GM18867 (cell line): ENCODE measurements around the gene STARD13.
"Not testable (repeated sequence)": the region's sequence is repeated elsewhere in the genome, so short reads cannot be mapped to it uniquely, and the experiment has no call there.

Source experiments
- ATAC-seq: cut with Tn5 transposase; IDR thresholded peaks from one replicate; pipeline ENCODE4 v1.9.1; 2021; ENCODE audit warnings: mild to moderate bottlenecking, moderate library complexity; ENCODE audit not compliant: unreplicated experiment

STARD13 gene

DNA sequence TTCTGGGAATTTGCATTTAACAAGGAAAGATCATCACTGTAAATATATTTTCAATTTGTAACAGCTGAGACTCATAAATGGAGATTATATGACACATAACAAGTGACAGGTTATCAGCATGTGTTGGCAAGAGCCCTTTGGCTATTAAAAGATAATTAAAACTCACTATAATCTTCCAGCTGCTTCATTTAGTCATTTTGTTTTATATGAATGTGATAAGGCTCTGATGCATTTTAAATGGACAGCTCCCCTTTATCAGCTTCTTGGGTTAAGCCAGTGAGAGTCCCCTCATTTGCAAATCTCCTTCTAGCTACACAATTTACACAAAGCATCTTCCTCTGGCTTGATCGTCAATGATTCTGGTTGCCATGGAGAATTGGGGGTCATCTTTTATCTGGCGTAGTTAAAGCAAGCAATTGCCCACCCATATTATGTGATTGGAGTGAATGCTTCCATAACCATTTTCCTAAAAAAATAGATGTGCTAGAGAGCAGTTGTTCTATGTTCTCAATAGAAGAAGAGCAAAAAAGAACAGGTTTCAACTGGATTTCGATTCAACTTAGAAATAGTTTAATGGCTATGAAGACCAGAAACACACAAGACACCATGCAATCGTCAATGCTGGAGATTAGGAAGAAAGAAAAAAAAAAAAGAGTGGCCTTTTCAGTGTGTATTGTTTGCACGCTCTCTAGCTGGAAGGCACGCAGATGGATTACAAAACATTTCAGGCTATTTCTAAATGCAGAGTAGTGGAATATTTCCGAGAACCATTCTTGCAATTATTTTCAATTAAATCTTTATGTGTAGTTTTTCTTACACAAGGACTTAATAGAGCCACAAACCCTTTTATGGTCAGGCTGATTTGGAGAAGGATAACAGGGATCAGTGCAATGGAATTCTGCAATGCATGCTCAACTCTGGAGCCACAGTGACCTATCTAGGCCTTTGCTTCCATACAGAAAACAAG, 27.4 kb downstream of the STARD13 start:
- no peak for ATAC-seq

GRCh38 chr13:33256148-33256840, 29.3 kb downstream of the STARD13 start:
- ATAC-seq: no peak

DNA sequence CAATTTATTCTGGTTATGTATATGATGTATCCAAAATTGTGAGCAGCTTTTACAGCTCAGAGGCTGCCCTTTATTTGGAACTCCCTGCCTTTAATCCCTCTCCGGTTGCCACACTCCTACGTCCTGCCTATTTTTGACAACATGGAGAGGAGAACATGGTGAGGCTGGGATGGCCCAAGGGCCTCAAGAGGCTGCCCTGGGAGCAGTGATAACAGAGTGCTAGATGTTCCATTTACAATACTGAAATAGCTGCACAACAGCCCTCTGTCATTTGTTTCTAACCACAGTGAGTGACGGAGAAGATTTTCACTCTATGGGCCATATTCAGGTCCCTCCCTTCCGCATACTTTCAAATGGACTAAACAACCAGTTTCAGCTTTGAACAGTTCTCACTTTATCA, 33.4 kb downstream of the STARD13 start:
- ATAC-seq: no peak

DNA sequence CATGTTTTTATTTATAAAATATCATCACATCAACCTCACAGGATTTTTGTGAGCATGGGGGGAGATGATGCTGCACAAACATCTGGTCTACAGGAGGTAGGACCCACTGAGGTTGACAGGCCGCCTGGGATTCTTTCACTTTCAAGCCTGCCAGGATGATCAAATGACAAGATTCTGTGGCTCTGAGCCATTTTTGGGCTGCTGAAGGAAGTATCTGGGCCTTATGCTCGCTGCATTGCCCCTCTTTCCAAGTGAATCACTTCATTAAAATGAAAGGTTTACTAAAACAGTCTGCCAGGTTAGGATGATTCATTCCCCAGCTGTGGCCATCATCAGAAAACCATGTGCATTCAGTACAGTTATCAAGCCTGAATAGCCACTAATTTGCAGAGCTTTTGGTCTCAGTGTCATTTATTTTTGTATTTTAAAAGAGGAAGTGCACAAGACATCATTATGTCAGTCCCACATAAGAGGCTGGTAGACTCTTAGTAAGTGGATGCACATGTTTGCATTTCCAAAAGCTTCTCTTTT, 34.4 kb downstream of the STARD13 start:
- ATAC-seq: peak; percentile 82

DNA sequence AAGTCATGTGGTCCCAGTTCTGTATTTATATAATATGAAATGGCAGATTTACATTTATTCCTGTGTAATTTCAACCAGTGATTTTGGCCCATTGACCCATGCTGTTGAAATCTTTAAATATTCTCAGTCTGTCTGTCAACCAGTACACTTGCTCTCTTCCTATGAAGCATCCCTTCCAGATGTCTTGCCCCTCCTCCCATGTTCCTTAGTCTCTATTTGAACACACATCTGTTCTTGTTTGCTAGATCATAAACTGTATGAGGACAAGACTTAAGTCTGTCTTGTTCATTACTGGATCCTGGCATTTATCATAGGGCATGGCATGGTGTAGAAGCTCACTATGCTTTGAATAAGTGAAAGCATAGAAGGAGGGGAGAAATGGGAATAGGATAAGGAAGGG, 34.9 kb downstream of the STARD13 start:
- ATAC-seq: no peak

DNA sequence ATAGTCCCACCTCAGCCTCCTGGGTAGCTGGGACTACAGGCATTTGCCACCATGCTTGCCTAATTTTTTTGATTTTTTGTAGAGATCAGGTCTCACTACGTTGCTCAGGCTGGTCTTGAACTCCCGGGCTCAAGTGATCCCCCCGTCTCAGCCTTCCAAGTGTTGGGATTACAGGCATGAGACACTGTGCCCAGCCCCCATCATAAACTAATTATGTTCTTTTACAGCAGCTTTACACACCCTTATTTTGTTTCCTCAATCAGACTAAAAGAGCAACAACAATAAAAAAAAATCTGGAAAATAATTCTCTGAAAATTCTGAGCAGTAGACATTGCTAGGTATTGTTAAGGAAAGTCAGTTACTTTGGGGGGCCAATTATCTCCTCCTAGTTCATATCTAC, 35.7 kb downstream of the STARD13 start:
- no peak for ATAC-seq

GRCh38 chr13:33249066-33249465, 36.5 kb downstream of the STARD13 start:
- ATAC-seq: no peak

DNA sequence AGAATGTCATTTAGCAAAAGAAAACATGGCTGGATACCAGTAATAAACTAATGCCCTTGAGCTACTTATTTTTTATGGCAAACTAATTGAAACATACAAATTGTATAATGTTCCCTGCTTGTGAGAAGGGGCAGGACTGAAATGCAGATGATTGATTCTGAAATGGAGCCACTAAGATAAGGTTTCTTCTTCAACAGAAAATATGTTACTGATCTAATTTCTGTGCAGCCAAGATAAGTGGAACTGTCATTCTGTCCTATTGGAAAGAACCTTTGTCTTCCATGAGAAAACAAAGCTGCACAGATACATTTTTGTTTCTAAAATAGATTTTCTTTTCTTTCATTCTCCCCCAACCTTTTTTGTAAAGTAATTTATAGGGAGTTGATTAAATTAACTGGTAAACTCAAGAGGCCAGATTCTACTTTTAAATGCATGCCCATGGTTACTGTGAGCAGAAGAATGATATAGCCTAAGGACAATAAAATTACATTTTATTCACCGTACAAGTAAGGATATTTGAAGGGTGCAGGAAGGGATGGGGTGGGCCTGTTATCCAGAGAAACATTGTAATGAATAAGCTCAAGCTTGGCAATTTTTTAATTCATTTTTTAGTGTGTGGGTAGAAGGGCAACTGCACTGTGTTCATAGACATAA, 39.9 kb downstream of the STARD13 start:
- ATAC-seq: no peak

- ATAC-seq: no peak
Measured at GRCh38 chr13:33244907-33245287, 40.7 kb downstream of the STARD13 start.

GRCh38 chr13:33244210-33244906, 41.2 kb downstream of the STARD13 start:
- ATAC-seq: no peak

DNA sequence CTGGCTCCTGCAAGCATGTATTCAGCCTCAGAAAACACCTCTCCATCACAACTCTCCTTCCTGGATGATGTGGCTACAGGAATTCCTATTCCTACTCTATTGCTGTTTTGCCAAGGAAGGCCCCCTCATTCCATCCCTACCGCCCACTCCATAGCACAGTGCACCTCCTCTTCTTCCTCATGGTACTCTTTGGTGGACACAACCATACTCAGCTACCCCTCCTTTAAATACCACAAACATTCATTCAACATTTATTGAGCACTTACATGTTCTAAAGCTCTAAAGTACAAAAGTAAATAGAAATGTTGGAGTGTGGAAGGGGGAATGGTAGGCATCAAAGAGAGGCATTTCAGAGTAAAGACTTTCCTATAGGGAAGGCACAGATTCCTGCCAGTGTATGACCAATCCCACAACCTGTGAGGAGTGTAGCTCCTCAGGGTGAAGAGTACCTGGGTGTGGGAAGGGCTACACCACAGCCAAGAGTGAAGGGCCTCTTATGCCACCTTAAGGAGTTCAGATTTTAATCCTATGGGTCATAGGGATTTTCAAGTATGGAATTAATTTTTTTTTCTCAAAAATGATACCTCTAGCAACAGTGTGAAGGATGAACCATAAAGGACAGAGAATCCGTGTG, 42.5 kb downstream of the STARD13 start:
- no peak for ATAC-seq

DNA sequence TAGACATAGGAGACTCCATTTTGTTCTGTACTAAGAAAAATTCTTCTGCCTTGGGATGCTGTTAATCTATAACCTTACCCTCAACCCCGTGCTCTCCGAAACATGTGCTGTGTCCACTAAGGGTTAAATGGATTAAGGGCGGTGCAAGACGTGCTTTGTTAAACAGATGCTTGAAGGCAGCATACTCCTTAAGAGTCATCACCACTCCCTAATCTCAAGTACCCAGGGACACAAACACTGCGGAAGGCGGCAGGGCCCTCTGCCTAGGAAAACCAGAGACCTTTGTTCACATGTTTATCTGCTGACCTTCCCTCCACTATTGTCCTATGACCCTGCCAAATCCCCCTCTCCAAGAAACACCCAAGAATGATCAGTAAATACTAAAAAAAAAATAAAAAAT, 43.2 kb downstream of the STARD13 start:
- ATAC-seq: not testable (repeated sequence)

DNA sequence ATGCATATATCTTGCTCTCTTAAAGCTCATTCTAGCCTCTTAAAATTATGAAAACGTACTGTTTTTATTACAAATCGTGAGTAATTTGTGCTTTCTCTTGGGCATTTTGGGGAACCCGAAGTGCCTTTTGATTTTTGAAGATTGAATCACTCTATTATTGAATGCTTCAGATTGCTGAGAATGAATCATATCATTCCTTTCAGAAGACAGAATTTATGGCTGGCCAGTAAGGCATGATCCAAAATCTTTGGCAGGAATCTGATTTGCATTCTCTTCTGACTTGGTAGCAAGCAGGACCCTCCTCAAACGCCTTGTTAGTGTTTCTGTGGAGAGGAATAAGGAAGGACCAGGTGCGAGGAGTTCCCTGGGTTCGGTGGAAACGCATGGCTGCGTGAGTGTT, 49.5 kb downstream of the STARD13 start:
- no peak for ATAC-seq

DNA sequence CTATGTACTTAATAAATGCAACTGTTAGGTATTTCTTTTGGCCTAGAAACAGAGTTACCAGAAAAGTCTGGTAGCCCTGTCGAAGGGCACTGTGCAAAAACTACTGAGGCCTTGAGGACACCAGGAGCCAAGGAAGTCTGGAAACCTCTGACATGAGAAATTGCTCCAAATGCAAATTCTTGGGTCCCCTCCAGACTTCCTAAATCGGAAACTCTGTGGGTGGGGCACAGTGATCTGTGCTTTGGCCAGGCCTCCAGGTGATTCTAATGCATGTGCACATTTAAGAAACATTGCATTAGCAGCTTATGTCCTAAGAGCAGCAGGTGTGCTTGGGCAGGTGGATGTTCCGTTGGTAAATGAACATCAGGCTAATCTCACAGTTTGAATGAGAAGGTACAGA, 50.0 kb downstream of the STARD13 start:
- no peak for ATAC-seq

DNA sequence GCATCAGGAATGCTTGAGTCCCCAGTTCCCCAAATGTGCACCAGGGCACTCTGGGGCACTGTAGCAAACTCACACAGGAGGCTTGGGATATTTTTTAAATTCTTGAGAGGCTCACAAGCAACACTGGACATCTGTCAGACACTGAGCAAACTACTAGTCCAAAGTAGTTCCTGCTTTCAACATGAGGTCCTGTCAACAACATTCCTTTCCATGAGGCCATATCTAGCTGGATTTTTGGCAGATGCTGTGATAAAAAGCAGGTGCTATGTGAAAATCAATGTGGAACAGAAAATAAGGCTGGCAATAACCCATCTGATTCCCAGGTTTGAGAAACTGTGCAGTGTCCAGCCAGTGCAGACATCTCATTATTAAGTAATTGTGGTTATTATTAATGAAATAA, 50.5 kb downstream of the STARD13 start:
- no peak for ATAC-seq

DNA sequence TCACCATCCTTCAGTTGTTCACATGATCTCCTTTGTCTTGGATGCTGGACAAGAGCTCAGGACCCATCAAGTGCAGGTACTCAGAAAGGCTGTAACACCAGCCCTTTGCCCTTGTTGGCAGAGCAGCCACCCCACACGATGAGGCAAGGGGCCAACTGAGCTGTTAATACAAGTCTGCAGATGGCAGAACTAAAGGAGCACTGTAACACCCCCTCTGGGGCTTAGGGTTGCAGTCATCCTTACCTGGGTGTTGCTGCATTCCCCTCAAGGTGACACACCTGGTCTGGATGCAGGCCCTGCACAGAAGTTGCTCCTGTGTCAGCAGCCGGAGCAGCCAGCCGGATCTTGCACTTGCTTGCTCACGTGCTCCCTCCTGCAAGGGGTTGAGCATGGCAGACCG, 52.0 kb downstream of the STARD13 start:
- ATAC-seq: no peak

DNA sequence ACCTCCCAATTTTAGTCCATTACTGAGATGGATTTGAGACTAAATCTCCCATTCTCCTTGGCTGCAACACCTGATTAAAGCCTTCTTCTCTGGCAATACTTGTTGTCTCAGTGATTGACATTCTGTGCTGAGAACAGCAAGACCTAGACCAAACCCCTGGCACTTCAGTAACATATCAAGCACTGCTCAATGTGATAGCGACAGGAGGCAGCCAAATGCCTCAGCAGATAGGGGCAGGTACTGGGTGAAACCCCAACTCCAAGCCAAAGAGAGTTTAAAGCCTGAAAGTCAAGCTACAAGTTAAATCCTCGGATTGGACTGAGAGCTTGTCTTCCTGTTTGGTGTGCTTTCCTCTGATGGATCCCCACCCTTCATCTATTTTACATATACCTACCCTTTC, 52.7 kb downstream of the STARD13 start:
- no peak for ATAC-seq

DNA sequence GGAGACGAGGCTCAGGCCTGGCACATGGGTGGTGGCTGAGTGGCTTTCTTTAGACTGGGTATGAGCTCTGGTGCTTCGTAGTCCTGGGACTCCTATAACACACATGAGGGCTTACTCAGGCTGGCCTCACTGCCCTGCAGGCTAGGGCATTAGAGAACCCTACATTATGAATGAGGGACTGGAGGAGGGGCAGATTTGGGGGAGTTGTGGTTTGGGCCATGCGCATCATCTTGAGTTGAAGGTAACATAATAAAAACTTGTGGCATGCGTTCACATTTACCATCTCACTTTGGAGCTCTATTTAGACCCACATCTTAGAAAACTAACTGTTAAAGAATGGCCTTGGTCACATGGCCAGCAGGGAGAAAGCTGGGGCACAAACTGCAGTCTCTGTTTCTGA, 54.2 kb downstream of the STARD13 start:
- no peak for ATAC-seq

GRCh38 chr13:33230178-33230881, 55.2 kb downstream of the STARD13 start:
- no peak for ATAC-seq
